Activated T-helper 9 cell treated with anti-CD3 and anti-CD28 coated beads, Interleukin-2, amount 50 U/mL, for 16 hours (primary cell): Measurements from ENCODE around the gene MOSMO.
"Not testable (repeated sequence)": the region's sequence is repeated elsewhere in the genome, so short reads cannot be mapped to it uniquely, and the experiment has no call there.

Source experiments
- DNase-seq: peaks from one replicate; pipeline ENCODE4 v3.0.0-alpha.2; 2020; ENCODE audit warnings: low read depth

MOSMO gene

GRCh38 chr16:22003195-22003594 lies 4.7 kb upstream of the MOSMO start:
- DNase-seq, result no peak

- no peak for DNase-seq
Observed at GRCh38 chr16:22004341-22004740, 3.6 kb upstream of the MOSMO start.

GRCh38 chr16:22005746-22006145 lies 2.2 kb upstream of the MOSMO start:
- DNase-seq, result no peak

GRCh38 chr16:22006636-22007035 lies 1.3 kb upstream of the MOSMO start:
- DNase-seq, result no peak

GRCh38 chr16:22007159-22007508 lies 777 bp upstream of the MOSMO start:
- DNase-seq, result no peak

- DNase-seq, result no peak
Observed at GRCh38 chr16:22008215-22009059, 526 bp downstream of the MOSMO start.

GRCh38 chr16:22010902-22011301 lies 3.0 kb downstream of the MOSMO start:
- no peak for DNase-seq

GRCh38 chr16:22012241-22012640 lies 4.3 kb downstream of the MOSMO start:
- DNase-seq, result no peak

- no peak for DNase-seq
Observed at GRCh38 chr16:22013486-22013885, 5.6 kb downstream of the MOSMO start.

GRCh38 chr16:22014271-22014873 lies 6.5 kb downstream of the MOSMO start:
- DNase-seq, result no peak

- no peak for DNase-seq
Observed at GRCh38 chr16:22016927-22017326, 9.0 kb downstream of the MOSMO start.

- DNase-seq, result no peak
Observed at GRCh38 chr16:22018559-22018958, 10.6 kb downstream of the MOSMO start.

- DNase-seq, result no peak
Observed at GRCh38 chr16:22022151-22022550, 14.2 kb downstream of the MOSMO start.

GRCh38 chr16:22023505-22023904 lies 15.6 kb downstream of the MOSMO start:
- no peak for DNase-seq

GRCh38 chr16:22024785-22025184 lies 16.9 kb downstream of the MOSMO start:
- DNase-seq, result not testable (repeated sequence)

- no peak for DNase-seq
Observed at GRCh38 chr16:22027633-22028032, 19.7 kb downstream of the MOSMO start.

GRCh38 chr16:22029632-22030031 lies 21.7 kb downstream of the MOSMO start:
- DNase-seq, result no peak

- no peak for DNase-seq
Observed at GRCh38 chr16:22030087-22030812, 22.3 kb downstream of the MOSMO start.

- DNase-seq, result no peak
Observed at GRCh38 chr16:22031483-22032083, 23.7 kb downstream of the MOSMO start.

- no peak for DNase-seq
Observed at GRCh38 chr16:22034503-22034902, 26.6 kb downstream of the MOSMO start.

GRCh38 chr16:22035153-22035552 lies 27.2 kb downstream of the MOSMO start:
- no peak for DNase-seq

GRCh38 chr16:22043882-22044281 lies 36.0 kb downstream of the MOSMO start:
- DNase-seq, result not testable (repeated sequence)

GRCh38 chr16:22045888-22046287 lies 38.0 kb downstream of the MOSMO start:
- DNase-seq, result not testable (repeated sequence)
